GM18861 (cell line): Measurements from ENCODE around the gene PLA2G2C.

Experiments used
- ATAC-seq: cut with Tn5 transposase; IDR thresholded peaks from one replicate; pipeline ENCODE4 v1.9.1; 2021; ENCODE audit not compliant: unreplicated experiment

Gene PLA2G2C

DNA sequence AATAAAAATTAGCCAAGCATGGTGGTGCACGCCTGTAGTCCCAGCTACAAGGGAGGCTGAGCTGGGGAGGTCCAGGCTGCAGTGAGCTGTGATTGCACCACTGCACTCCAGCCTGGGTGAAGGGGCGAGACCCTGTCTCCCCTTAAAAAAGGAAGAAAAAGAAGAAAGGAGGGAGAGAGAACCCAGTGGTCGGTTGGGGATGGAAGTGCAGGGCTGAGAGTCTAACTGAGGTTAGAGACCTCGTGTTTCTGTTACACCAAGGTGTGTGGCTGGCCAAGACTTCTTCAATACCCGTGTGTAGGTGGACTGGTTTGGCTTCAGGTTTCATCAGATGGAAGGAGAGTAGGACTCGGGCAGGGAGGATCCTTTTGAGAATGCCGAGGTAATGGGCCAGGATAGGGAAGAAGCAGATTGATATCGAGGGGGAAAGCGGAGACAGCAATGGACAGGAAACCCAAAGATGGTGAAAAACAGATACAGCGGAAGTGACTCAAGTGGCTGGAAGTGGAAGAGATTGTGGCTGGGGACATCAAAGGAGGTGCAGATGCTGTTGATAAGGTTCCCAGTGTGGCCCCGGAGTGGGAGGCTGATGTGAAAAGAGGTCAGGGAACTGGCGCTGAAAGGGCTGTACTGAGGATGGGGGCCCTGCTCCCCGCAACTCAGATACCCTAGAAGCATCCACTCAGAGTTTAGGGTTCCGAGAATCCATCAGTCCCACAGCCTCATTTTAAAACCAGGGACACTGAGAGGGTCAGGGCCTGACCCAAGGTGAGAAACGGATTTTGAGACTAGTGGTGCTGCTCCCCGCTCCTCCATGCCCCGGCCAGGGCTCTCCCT, 1.1 kb downstream of the PLA2G2C start:
- no peak for ATAC-seq

DNA sequence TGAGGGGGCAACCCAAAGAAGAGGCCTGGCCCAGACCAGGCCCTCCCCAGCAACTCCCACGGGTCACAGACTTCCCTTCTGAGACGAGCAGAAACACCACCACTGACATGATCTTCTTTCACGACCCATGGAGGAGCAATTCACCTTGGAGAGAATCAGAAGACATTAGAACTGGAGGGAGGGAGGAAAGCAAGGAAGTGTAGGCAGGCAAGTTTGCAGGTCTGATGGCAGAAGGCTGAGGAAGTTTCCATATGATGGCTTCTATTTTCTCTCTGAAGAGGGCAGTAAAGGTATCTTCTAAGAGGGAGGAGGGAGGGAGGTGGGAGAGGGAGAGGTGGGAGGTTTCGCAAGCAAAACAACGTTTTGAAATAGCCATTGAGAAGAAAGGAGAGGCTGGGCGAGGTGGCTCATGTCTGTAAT, 1.8 kb downstream of the PLA2G2C start:
- ATAC-seq, result no peak

GRCh38 chr1:20183616-20184271, 2.6 kb downstream of the PLA2G2C start:
- ATAC-seq, result no peak

GRCh38 chr1:20183035-20183434, 3.3 kb downstream of the PLA2G2C start:
- no peak for ATAC-seq

DNA sequence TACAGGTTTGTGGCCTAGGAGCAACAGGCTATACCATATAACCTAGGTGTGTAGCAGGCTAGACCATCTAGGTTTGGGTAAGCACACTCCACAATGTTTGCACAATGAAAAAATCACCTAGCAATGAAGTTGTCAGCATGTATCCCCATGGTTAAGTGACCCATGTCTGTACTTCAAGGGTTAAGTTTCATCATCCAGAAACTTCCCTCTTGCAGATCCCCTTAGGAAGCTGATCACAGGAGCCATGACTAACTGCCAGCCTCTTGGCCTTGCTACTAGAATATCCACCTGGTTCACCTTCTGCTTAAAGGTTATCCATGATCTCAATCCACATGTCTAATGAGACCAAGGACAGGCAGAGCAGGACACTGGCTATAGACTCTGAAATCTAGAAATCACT, 3.9 kb downstream of the PLA2G2C start:
- ATAC-seq, result no peak

- ATAC-seq, result no peak
Observed at GRCh38 chr1:20180844-20181207, 5.5 kb downstream of the PLA2G2C start.

- no peak for ATAC-seq
Observed at GRCh38 chr1:20180129-20180843, 6.0 kb downstream of the PLA2G2C start.

DNA sequence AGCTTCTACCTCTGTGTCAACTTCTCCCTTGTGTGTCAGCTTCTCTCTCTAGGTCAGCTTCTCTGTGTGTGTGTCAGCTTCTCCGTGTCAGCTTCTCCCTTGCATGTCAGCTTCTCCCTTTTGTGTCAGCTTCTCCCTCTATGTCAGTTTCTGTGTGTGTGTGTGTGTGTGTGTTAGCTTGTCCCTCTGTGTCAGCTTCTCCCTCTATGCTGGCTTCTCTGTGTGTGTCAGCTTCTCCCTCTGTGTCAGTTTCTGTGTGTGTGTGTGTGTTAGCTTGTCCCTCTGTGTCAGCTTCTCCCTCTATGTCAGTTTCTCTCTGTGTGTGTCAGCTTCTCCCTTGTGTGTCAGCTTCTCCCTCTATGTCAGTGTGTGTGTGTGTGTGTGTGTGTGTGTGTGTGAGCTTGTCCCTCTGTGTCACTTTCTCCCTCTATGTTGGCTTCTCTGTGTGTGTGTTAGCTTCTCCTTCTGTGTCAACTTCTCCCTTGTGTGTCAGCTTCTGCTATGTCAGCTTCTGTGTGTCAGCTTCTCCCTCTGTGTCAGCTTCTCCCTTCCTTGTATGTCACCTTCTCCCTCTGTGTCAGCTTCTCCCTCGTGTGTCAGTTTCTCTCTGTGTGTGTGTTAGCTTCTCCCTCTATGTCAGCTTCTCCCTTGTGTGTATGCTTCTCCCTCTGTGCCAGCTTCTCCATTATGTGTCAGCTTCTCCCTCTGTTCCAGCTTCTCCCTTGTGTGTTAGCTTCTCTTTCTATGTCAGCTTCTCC, 6.8 kb downstream of the PLA2G2C start:
- no peak for ATAC-seq

DNA sequence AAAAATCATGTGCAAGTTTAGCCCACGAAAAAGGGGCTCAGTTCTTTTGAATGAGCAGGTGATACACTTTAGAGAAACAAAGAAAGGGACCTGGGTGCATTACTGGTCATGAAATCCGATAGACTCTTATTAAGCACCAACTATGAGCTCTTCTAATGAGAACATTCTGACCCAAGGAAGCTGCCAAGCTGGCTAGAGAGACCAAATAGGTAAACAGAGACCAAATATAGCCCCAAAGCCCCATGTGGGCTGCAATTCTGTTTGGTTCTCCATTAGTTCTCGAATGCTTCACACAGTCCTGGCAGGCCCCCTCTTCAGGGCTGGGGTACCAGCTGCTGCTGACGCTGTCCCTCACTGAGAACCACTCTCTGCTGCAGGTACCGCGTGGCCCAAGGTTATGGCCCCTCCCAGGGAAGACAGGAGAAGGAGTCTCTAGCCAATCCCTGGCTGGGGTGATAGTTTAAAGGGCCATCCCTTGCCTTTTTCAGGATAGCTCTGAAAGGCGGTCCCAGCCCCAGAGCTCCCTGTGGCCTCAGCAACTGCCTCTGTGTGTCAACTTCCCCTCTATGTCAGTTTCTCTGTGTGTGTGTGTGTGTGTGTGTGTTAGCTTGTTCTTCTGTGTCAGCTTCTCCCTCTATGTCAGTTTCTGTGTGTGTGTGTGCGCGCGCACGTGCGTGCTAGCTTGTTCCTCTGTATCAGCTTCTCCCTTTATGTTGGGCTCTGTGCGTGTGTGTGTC, 7.5 kb downstream of the PLA2G2C start:
- ATAC-seq, result no peak

DNA sequence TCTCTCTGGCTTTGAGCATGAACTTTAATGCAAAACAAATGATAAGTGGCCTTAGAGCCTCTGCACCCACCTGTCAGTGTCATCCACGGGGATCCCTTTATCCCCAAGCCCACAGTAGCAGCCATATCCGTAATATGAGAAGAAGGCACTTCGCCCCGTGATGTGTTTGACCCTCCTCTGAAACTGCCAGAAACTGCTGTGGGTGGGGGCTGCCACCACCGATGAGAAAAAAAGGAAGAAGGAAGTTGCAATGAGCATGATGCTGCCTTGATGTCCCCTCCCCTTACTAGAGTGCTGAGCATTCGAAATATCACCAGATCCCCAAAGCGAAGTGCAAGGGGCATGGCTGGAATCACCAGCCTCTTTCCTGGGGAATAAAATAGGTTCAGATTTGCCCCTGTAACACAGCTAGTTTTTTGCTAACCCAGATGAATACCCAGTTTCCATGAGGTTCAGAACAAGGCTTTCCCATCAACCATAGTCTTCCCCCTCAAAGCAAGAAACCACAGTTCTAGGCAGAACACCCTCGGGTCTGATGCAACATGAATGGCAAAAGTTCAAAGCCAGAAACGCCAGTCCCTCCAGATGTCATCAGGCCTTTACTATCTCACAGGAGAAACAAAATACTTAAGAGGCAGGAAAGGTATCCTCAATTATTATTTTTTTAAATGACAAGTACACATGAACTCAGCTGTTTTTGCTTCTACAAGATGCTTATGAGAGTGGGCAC, 11.2 kb downstream of the PLA2G2C start:
- ATAC-seq, result no peak

GRCh38 chr1:20172033-20172590, 14.2 kb downstream of the PLA2G2C start:
- no peak for ATAC-seq

GRCh38 chr1:20169932-20170331, 16.4 kb downstream of the PLA2G2C start:
- ATAC-seq, result no peak

GRCh38 chr1:20168564-20169491, 17.5 kb downstream of the PLA2G2C start:
- no peak for ATAC-seq

DNA sequence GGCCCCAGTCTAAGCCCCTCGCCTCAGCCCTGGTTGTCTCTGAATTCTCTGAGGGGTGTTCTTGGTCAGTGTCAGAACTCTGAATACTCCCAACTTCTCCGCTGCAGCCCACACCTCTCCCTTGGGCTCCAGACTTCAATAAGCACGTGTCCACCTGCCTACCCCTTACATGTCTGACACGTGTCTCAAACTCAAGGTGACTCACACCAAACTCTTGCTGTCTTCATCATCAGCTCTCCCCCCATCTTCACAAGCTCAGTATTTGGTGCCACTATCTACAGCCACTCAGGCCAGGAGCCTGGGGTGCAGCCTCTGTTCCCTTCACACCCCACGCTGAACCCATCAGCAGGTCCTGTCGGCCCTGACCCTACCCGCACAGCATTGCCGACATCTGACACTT, 19.2 kb downstream of the PLA2G2C start:
- ATAC-seq, result no peak

DNA sequence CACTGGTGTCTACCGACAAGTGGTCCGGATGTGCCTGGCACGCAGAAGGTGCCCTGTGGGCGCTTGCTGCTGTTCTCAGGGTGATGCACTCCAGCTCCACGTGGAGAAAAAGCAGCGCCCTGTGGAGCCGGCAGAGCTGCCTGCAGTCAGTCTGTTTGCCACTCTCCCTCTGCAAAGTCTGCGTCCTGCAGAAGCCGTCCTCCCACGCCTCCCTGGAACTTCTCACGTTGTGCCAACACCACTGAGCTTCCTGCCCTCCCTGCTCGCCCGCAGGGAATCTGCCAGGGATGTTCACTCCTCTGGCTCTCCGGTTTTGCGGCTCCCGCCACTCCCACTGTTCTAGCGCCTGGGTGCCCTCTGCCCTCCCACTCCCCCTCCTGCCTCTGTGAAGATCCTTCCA, 20.3 kb downstream of the PLA2G2C start:
- ATAC-seq, result no peak

DNA sequence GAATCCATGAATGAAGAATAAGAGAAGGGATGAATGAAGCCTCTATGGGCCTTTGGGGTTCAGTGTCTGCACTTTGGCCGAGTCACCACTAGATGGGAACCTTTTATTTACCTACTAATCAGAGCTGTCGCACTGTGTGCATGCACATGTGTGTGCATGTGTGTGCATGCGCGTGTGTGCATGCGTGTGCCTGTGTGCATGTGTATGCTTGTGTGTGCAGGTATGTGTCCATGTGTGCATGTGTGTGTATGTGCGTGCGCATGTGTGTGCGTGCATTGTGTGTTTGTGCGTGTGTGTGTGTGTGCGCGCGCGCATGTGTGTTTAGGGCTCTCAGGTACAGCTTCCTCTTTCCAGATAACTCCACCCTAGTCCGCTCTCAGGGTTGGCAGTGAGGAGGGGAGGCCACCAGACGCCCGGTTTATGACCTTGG, 20.8 kb downstream of the PLA2G2C start:
- ATAC-seq, result no peak

- no peak for ATAC-seq
Observed at GRCh38 chr1:20164694-20165202, 21.6 kb downstream of the PLA2G2C start.

- no peak for ATAC-seq
Observed at GRCh38 chr1:20160034-20160433, 26.3 kb downstream of the PLA2G2C start.
